Colonic mucosa (tissue), 4 donors: Measurements from ENCODE around the gene LARP1. TPM values are rescaled to one million over a fixed set of nuclear protein-coding genes. Genes with fewer than 3 reads are reported as not detected.

Experiments
- DNase-seq: peaks from one replicate; pipeline ENCODE4 v3.0.0-alpha.2; 2020
- H3K27ac ChIP-seq: fragments of 200-600 bp; one replicate; pipeline ENCODE4 v1.8.0; 2021
- H3K27me3 ChIP-seq: fragments of 200-600 bp; one replicate; pipeline ENCODE4 v1.8.0; 2021
- H3K36me3 ChIP-seq: fragments of 200-600 bp; one replicate; pipeline ENCODE4 v1.8.0; 2021
- H3K4me1 ChIP-seq: fragments of 200-600 bp; one replicate; pipeline ENCODE4 v1.8.0; 2021; ENCODE audit warnings: mild to moderate bottlenecking
- H3K4me3 ChIP-seq: fragments of 200-600 bp; one replicate; pipeline ENCODE4 v1.8.0; 2021
- H3K9ac ChIP-seq, 2 donors: one replicate each; pipeline ENCODE4 v1.7.0; 2013; ENCODE audit warnings: control low read depth in 2 of 2, low read depth in 2 of 2, low read length in 2 of 2
- H3K9me3 ChIP-seq: fragments of 200-600 bp; one replicate; pipeline ENCODE4 v1.8.0; 2021
- intact Hi-C: fragments of 100-400 bp; cut with DNase I; formaldehyde crosslinking; loops from one replicate; pipeline ENCODE4 v1.14.1; 2022
- total RNA-seq, 2 donors: library from RNA; stranded (reverse); fragmentation: NEBNext Ultra II Directional in 1 of 2; extraction: Animal tissue kit (Norgen Biotek cat#: 25700) in 1 of 2; gene quantifications; one replicate each; pipeline ENCODE4 v1.2.1, GENCODE V29; 2021
- TF ChIP-seq, protein P1 (sequence below): fragments of 200-600 bp; IDR thresholded peaks from one replicate; pipeline ENCODE4 v1.8.0; 2022; ENCODE audit warnings: antibody characterized with exemption, mild to moderate bottlenecking
- donor health status: healthy.
- donor health status: DM: no; HTN: no; CAD: no.
- donor health status: DM: no; HTN: no; CAD: no.

LARP1 gene
- total RNA-seq, 2 donors from 2014 or later: 116 to 201 TPM

GRCh38 chr5:154797762-154798161 lies 42.6 kb downstream of the LARP1 start:
- H3K9ac ChIP-seq: no peak overlapping the region
- no peak overlapping the region for H3K27ac ChIP-seq
- intact Hi-C loops: no loop called here
- H3K4me1 ChIP-seq: no peaks in the 10 kb centered on the region
- no peak for DNase-seq
- H3K36me3 ChIP-seq: peaks cover 21% of the 10 kb centered on the region
- no peak overlapping the region for H3K4me3 ChIP-seq
- TF ChIP-seq, protein P1, sequence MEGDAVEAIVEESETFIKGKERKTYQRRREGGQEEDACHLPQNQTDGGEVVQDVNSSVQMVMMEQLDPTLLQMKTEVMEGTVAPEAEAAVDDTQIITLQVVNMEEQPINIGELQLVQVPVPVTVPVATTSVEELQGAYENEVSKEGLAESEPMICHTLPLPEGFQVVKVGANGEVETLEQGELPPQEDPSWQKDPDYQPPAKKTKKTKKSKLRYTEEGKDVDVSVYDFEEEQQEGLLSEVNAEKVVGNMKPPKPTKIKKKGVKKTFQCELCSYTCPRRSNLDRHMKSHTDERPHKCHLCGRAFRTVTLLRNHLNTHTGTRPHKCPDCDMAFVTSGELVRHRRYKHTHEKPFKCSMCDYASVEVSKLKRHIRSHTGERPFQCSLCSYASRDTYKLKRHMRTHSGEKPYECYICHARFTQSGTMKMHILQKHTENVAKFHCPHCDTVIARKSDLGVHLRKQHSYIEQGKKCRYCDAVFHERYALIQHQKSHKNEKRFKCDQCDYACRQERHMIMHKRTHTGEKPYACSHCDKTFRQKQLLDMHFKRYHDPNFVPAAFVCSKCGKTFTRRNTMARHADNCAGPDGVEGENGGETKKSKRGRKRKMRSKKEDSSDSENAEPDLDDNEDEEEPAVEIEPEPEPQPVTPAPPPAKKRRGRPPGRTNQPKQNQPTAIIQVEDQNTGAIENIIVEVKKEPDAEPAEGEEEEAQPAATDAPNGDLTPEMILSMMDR: no peak
- no peaks in the 10 kb centered on the region for H3K27me3 ChIP-seq
- H3K9me3 ChIP-seq: no peaks in the 10 kb centered on the region

DNA sequence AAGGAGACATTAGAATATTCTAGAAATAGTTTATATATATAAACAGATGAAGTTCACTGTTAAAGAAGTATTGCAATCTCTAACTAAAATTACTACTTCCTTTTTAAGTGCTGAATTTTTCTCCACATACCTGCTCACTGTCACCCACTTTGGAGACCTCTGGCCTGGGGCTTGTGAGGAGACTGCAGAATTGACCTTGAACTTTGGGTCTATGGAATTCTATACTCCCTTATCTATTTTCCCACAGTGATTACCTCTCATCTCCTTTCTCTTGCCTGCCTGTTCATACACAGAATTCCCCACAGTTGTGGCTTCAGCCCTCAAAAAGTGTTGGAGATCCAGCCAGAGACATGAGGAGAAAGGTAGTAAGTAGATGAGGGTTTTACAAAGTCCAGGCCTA lies 45.4 kb downstream of the LARP1 start:
- no peak overlapping the region for H3K4me3 ChIP-seq
- no peaks in the 10 kb centered on the region for H3K27me3 ChIP-seq
- no peak overlapping the region for H3K27ac ChIP-seq
- H3K4me1 ChIP-seq: no peaks in the 10 kb centered on the region
- H3K9ac ChIP-seq: no peak overlapping the region
- TF ChIP-seq, protein P1: no peak
- peaks cover 36% of the 10 kb centered on the region for H3K36me3 ChIP-seq
- no peak for DNase-seq
- intact Hi-C loops: no loop called here
- no peaks in the 10 kb centered on the region for H3K9me3 ChIP-seq

DNA sequence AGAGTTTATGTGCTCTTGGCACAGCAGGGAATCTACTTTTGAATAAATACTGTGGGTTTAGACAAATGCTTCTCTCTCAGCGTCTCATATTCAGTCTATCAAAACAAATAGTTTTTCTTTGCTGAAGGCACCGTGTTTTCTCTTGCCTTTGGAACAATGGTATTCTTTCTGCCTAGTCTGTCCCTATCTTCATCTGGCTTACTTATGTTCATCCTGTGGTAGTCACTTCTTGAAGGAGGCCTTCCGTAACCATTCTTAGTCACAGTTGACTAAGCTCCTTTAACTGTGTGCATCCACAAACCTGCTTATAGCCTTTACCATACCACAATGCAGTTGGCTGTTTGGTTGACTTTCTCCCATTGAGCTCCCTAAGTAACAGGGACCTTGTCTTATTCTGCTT lies 45.9 kb downstream of the LARP1 start:
- peaks cover 36% of the 10 kb centered on the region for H3K36me3 ChIP-seq
- H3K27me3 ChIP-seq: no peaks in the 10 kb centered on the region

DNA sequence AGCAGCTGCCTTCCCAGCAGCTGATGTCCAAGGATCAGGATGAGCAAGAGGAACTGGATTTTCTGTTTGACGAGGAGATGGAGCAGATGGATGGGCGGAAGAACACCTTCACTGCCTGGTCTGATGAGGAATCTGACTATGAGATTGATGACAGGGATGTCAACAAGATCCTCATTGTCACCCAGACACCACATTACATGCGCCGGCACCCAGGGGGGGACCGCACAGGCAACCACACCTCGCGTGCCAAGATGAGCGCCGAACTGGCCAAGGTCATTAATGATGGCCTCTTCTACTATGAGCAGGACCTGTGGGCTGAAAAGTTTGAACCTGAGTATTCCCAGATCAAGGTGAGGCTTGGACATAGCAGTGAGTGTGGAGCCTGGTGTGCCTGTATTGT lies 46.9 kb downstream of the LARP1 start:
- H3K27ac ChIP-seq: no peak overlapping the region
- TF ChIP-seq, protein P1: no peak
- H3K9me3 ChIP-seq: no peaks in the 10 kb centered on the region
- H3K36me3 ChIP-seq: peaks cover 36% of the 10 kb centered on the region
- no peaks in the 10 kb centered on the region for H3K4me1 ChIP-seq
- no peaks in the 10 kb centered on the region for H3K27me3 ChIP-seq
- intact Hi-C loops: no loop called here
- H3K9ac ChIP-seq: no peak overlapping the region
- no peak for DNase-seq
- no peak overlapping the region for H3K4me3 ChIP-seq

More for the DNA sequence above, 45.9 kb downstream of the LARP1 start:
- no peaks in the 10 kb centered on the region for H3K4me1 ChIP-seq
- H3K9ac ChIP-seq: no peak overlapping the region
- TF ChIP-seq, protein P1: no peak
- no peak overlapping the region for H3K27ac ChIP-seq
- intact Hi-C loops: no loop called here
- H3K9me3 ChIP-seq: no peaks in the 10 kb centered on the region
- DNase-seq: no peak
- no peak overlapping the region for H3K4me3 ChIP-seq

DNA sequence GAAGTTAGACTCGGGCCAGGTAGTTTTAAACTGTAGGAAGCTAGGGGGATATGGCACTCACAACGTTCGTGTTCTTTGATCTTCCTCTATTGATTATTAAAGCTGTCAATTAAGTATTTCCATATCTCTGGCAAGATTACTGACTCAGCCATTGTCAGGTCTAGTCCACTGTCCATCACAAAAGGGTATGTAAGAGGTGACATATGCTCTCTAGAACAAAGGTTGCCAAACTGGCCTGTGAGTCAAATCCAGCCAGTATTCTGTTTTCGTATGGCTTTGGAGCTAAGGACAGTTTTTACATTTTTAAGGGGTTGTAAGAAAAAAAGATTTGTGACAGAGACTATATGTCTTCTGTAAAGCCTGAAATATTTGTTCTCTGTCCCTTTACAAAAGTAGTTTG lies 51.0 kb downstream of the LARP1 start:
- intact Hi-C loops: no loop called here
- no peaks in the 10 kb centered on the region for H3K9me3 ChIP-seq
- no peak overlapping the region for H3K4me3 ChIP-seq
- peaks cover 24% of the 10 kb centered on the region for H3K36me3 ChIP-seq
- H3K9ac ChIP-seq: no peak overlapping the region
- TF ChIP-seq, protein P1: no peak
- H3K4me1 ChIP-seq: no peaks in the 10 kb centered on the region
- H3K27me3 ChIP-seq: no peaks in the 10 kb centered on the region
- DNase-seq: no peak
- H3K27ac ChIP-seq: no peak overlapping the region

GRCh38 chr5:154811239-154811638 lies 56.1 kb downstream of the LARP1 start:
- H3K27me3 ChIP-seq: no peaks in the 10 kb centered on the region
- H3K36me3 ChIP-seq: peaks cover 10% of the 10 kb centered on the region
- no peak overlapping the region for H3K27ac ChIP-seq
- no peak overlapping the region for H3K4me3 ChIP-seq
- TF ChIP-seq, protein P1: no peak
- DNase-seq: no peak
- no peaks in the 10 kb centered on the region for H3K9me3 ChIP-seq
- no peaks in the 10 kb centered on the region for H3K4me1 ChIP-seq
- intact Hi-C loops: no loop called here
- no peak overlapping the region for H3K9ac ChIP-seq
